ENCODE data around the gene LRRC27.
"Not testable (repeated sequence)": the region's sequence is repeated elsewhere in the genome, so short reads cannot be mapped to it uniquely, and the experiment has no call there.

LRRC27 gene

DNA sequence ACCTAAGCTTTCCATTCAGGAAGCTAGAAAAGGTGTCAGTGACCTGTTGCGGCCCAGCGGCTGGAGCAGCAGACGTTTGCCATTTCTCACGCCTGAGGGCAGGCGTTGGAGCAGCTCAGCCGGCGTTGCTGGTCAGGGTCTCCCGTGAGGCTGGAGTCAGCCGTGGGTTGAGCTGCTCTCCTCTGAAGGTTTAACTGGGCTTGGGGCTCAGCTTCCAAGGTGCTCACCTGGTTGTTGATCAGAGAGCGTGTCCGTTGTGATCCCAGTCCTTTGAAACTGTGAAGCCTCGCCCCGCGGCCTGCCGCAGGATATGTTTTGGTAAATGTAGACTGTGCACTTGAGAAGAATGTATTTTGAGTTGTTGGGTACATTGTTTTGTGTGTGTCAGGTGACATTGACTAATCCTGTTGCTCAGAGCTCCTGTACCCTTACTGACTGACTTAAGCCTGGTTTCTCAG lies 44.4 kb downstream of the LRRC27 start:
- DNase-seq, result no peak

GRCh38 chr10:132377326-132377725 lies 45.3 kb downstream of the LRRC27 start:
- no peak for DNase-seq

DNA sequence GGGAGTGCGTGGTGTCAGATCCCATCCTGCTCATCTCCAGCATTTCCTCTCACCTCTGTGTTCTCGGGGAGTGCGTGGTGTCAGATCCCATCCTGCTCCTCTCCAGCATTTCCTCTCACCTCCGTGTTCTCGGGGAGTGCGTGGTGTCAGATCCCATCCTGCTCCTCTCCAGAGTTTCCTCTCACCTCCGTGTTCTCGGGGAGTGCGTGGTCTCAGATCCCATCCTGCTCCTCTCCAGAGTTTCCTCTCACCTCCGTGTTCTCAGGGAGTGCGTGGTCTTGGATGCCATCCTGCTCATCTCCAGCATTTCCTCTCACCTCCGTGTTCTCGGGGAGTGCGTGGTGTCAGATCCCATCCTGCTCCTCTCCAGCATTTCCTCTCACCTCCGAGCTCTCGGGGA lies 47.0 kb downstream of the LRRC27 start:
- not testable (repeated sequence) for DNase-seq

DNA sequence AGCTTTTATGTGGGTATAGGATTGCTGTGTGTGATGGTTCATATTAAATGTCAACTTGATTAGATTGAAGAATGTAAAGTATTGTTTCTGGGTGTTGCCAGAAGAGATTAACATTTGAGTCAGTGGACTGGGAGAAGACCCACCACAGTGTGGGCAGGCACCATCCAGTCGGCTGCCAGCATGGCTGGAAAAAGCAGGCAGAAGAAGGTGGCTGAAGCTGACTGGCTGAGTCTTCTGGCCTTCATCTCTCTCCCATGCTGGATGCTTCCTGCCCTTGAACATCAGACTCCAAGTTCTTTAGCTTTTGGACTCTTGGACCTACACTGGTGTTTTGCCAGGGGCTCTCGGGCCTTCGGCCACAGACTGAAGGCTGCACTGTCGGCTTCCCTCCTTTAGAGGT lies 49.0 kb downstream of the LRRC27 start:
- not testable (repeated sequence) for DNase-seq

GRCh38 chr10:132381741-132382140 lies 49.7 kb downstream of the LRRC27 start:
- DNase-seq, result no peak

- DNase-seq, result no peak
These were observed 50.4 kb downstream of the LRRC27 start for GRCh38 chr10:132382231-132382922.

- DNase-seq, result no peak
These were observed 51.1 kb downstream of the LRRC27 start for GRCh38 chr10:132383101-132383500.

- DNase-seq, result no peak
These were observed 51.8 kb downstream of the LRRC27 start for GRCh38 chr10:132383751-132384196.

DNA sequence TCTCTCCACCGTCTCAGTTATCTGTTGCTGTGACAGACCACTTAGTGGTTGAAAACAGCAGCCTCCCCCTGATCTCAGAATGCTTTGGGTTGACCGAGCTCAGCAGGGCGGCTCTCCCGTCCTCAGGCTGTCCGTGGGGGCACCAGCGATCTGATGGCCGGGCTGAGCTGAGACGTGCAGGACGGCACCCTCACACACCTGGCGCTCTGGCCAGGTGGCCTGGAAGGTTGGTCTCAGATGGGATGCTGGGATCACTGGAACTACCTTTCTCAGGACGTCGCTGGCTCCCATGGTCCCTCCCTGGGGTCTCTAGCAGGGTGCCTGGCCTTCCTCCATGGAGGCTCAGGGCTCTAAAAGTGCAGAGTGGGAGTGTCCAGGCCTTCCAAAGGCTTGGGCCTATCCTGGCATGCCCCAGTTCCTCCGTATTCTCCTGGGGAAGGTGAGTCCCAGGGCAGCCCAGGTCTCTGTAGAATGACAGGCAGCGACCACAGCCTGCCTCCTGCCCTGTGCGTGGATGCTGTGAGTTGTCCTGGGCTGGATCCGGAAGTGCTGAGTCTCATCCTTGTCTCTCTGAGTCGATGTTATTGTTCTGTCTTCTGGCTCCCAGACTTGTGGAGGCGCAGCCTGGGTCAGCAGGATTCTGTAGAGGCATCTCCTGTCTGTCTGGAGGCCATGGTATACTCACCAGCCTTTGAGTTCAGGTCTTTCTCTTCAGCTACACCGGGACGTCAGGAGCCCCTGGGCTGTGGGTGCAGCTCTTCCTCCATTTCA lies 52.8 kb downstream of the LRRC27 start:
- DNase-seq, result no peak

GRCh38 chr10:132385389-132385667 lies 53.3 kb downstream of the LRRC27 start:
- DNase-seq, result no peak

DNA sequence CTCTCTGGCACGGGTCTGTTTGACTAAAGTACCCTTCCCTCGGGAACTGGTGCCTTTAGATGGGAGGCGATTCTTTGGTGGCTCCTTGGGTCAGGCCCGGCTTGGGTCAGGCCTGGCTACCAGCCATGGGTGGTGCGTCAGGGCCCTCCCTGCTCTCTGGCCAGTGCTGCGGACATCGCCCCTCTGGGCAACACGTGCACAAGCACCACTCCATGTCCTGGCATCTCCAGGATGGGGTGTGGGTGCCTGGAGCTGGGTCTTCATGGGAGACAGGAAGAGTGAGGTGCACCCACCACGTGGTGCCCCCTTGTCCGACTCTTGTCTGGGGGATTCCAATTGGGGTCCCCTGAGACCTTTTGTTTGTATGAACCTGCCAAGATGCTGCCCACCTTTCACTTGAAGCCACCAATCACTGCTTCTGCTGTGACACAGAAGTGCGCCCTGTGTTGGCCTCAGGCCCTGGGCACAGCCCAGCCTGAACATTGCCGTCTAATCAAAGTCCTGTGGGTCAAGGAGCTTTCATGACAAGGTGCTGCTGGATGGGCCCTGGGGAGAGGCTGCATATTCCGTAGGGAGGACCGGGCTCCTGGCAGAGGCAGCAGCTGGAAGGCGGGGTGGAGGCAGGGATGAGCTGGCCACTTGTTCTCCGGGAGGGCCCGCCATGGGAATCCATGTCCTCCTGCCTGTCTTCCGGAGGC lies 53.9 kb downstream of the LRRC27 start:
- no peak for DNase-seq

GRCh38 chr10:132386419-132386831 lies 54.4 kb downstream of the LRRC27 start:
- no peak for DNase-seq

DNA sequence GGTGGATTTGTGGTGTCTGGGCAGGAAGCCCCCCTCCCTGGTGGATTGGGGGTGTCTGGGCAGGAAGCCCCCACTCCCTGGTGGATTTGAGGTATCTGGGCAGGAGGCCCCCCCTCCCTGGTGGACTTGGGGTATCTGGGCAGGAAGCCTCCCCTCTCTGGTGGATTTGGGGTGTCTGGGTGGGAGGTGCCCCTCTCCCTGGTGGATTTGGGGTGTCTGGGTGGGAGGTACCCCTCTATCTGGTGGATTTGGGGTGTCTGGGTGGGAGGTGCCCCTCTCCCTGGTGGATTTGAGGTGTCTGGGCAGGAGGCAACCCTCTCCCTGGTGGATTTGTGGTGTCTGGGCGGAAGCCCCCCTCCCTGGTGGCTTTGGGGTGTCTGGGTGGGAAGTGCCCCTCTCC lies 54.9 kb downstream of the LRRC27 start:
- DNase-seq, result not testable (repeated sequence)

GRCh38 chr10:132387764-132388210 lies 55.8 kb downstream of the LRRC27 start:
- peak; percentile 69 for DNase-seq

GRCh38 chr10:132388891-132389432 lies 57.0 kb downstream of the LRRC27 start:
- DNase-seq, result no peak

- DNase-seq, result no peak
These were observed 57.6 kb downstream of the LRRC27 start for GRCh38 chr10:132389433-132390169.

DNA sequence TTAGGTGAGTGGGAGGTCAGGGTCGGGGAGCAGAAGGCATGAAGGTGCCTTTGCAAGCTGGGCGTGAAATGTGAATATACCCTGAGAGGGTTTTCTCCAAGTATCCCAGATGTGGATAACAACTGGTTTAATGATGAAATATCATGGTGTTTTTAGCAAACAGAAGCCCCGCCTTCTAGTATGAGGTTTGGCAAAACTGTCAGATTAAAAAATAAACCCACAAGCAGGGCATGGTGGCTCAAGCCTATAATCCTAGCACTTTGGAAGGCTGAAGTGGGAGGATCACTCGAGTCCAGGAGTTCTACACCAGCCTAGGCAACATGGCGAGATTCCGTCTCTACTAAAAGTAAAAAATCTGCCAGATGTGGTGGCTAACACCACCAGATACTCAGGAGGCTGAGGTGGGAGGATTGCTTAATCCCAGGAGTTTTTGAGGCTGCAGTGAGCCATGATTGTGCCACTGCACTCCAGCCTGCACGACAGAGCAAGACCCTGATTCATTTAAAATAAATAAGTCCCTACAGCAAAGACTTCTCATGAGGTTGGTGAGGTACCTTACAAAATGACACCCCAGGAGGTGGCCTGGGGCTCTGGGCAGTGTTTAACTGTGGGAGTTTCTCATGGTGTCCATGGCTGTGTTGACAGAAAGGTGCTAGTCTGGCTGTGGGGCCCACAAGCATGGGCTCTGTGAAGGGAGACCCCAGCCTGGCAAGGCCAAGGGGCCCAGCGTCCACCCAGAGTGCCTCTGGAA lies 58.4 kb downstream of the LRRC27 start:
- no peak for DNase-seq

DNA sequence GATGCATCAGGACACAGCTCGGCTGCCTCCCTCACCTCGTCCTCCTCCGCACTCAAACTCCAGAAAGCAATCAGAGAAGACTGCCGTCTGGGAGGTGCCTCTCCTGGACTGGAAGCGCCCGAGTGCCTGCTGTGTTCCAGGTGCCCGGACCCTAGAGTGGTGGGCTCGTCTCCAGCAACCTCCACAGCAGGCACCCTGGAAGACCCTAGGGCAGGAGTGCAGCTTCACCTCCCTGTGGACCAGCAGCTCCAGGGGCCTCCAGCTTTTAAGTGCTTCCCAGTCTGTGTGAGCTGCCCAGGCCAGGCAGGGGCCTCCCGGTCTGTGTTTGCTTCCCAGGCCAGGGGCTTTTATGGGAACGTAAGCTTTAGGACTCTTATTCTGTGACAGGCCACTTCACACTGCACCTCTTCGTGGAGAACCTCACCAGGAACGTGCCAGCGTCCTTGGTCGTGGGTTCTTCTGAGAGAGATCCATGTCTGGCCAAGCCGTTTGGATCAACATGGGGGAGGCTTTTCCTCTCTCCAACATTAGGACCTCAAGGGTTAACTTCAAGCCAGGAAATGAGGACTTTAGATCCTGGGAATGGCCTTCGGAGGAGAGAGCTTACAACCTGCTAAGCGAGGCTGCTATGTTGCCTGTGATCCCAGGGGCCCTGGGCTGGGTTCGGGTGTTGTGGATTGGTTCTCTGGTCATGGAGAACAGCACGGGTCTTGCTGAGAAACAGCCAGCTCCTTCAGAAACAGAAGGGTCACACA lies 59.1 kb downstream of the LRRC27 start:
- DNase-seq, result no peak

- DNase-seq, result no peak
These were observed 59.7 kb downstream of the LRRC27 start for GRCh38 chr10:132391676-132392020.

DNA sequence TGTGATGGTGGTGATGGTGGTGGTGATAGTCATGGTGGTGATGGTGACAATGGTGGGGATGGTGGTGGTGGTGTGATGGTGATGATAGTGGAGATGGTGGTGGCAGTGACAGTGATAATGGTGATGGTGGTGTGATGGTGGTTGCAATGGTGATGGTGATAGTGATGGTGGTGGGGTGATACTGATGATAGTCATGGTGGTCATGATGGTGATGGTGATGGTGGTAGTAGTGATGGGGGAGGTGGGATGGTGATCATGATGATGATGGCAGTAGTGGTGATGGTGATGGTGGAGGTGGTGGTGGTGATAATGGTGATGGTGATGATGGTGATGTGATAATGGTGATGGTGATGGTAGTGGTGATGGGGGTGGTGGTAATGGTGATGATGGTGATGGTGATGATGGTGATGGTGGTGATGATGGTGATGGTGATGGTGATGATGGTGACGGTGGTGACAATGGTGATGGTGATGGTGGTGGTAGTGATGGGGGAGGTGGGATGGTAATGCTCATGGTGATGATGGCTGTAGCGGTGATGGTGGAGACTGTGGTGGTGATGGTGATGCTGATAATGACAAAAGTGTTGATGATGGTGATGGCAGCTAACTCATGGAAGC lies 60.3 kb downstream of the LRRC27 start:
- no peak for DNase-seq

All from central memory CD4-positive, alpha-beta T cell (primary cell).